ENCODE measurements around the gene PSMA1.

DNA sequence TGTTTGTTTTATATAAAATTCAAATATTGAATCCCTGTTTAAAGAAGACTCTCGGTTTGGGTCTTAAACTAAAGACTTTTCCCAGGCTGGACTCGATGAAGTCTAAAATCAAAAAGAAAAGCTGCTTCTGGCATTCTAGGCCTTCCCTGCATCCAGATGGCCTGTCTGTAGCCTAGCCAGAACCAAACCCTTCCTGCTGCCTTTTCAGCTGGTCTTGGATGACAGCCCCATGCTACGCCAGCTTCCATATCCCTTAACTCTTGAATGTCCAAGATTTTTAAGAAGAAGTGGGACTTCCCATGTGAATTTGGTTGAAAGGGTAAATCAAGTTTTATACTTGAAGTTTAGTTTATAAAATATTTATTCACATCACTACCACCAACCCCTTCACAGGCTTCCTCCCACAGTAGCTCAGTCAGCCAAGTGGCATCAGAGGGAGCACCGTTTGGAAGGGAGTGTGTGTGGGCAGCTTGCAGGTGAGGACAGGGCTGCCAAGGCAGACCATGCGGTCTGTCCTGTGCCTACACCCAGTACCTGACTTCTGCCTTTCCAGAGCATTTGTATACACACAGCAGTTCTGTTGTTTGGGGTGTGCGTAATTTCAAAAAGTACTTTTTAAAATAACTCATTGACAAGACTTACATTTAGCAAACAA, 18.2 kb upstream of the PSMA1 start:
- TF ChIP-seq, protein P1, sequence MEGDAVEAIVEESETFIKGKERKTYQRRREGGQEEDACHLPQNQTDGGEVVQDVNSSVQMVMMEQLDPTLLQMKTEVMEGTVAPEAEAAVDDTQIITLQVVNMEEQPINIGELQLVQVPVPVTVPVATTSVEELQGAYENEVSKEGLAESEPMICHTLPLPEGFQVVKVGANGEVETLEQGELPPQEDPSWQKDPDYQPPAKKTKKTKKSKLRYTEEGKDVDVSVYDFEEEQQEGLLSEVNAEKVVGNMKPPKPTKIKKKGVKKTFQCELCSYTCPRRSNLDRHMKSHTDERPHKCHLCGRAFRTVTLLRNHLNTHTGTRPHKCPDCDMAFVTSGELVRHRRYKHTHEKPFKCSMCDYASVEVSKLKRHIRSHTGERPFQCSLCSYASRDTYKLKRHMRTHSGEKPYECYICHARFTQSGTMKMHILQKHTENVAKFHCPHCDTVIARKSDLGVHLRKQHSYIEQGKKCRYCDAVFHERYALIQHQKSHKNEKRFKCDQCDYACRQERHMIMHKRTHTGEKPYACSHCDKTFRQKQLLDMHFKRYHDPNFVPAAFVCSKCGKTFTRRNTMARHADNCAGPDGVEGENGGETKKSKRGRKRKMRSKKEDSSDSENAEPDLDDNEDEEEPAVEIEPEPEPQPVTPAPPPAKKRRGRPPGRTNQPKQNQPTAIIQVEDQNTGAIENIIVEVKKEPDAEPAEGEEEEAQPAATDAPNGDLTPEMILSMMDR (IDR thresholded peaks at IDR 0.05), result no peak
- TF ChIP-seq POLR2A (IDR thresholded peaks at IDR 0.05), result no peak

Data from thyroid gland (tissue), 4 donors.